Liver (tissue), 9 donors: ENCODE data around the gene SERP2. TPM values are rescaled to one million over a fixed set of nuclear protein-coding genes. Genes with fewer than 3 reads are reported as not detected.

ENCODE experiments used
- DNase-seq: peaks from one replicate; pipeline ENCODE4 v3.0.0-alpha.2; 2017; ENCODE audit warnings: low spot score
- H3K27ac ChIP-seq, 2 donors: one replicate each; pipeline ENCODE4 v1.7.0; 2013; ENCODE audit warnings: inconsistent platforms in 2 of 2, low read length in 2 of 2, control low read depth in 1 of 2, low read depth in 1 of 2, mild to moderate bottlenecking in 1 of 2
- H3K27me3 ChIP-seq, 4 donors: one replicate each; pipeline versions ENCODE4 v1.6.1 to v1.7.0; 2013; ENCODE audit warnings: low read length in 3 of 4, inconsistent platforms in 1 of 4, mild to moderate bottlenecking in 1 of 4, moderate library complexity in 1 of 4; ENCODE audit not compliant: control insufficient read depth in 4 of 4, insufficient read depth in 4 of 4
- H3K36me3 ChIP-seq, 4 donors: one replicate each; pipeline versions ENCODE4 v1.6.1 to v1.7.0; 2013; ENCODE audit warnings: low read length in 3 of 4, mild to moderate bottlenecking in 3 of 4, low read depth in 1 of 4, moderate library complexity in 1 of 4; ENCODE audit not compliant: control insufficient read depth in 4 of 4, insufficient read depth in 3 of 4
- H3K4me1 ChIP-seq, 4 donors: one replicate each; pipeline versions ENCODE4 v1.6.1 to v1.7.0; 2013; ENCODE audit warnings: low read length in 3 of 4, mild to moderate bottlenecking in 3 of 4, moderate library complexity in 1 of 4; ENCODE audit not compliant: control insufficient read depth in 4 of 4, insufficient read depth in 4 of 4
- H3K4me3 ChIP-seq, 3 donors: one replicate each; pipeline versions ENCODE4 v1.6.1 to v1.7.0; 2013; ENCODE audit warnings: low read length in 3 of 3, control low read depth in 1 of 3, low read depth in 1 of 3, mild to moderate bottlenecking in 1 of 3
- H3K9ac ChIP-seq, 2 donors: one replicate each; pipeline ENCODE4 v1.7.0; 2013; ENCODE audit warnings: low read length in 2 of 2, mild to moderate bottlenecking in 2 of 2, moderate library complexity in 2 of 2, control low read depth in 1 of 2, low read depth in 1 of 2
- H3K9me3 ChIP-seq, 4 donors: one replicate each; pipeline versions ENCODE4 v1.6.1 to v1.7.0; 2013; ENCODE audit warnings: low read length in 3 of 4; ENCODE audit not compliant: control insufficient read depth in 4 of 4
- ATF3 ChIP-seq: IDR thresholded peaks from 2 replicates; pipeline ENCODE4 v1.6.1; 2016; ENCODE audit warnings: antibody characterized with exemption
- EGR1 ChIP-seq, 2 donors: IDR thresholded peaks; 2 replicates each; pipeline ENCODE4 v1.6.1; 2016 to 2018; ENCODE audit warnings: antibody characterized with exemption in 2 of 2, low read depth in 2 of 2
- FOXA1 ChIP-seq: IDR thresholded peaks from 2 replicates; pipeline ENCODE4 v1.6.1; 2016; ENCODE audit warnings: antibody characterized with exemption
- GABPA ChIP-seq, 2 donors: IDR thresholded peaks in 1 of 2; conservative IDR thresholded peaks in 1 of 2; 2 replicates each; pipeline ENCODE4 v1.6.1; 2016; ENCODE audit warnings: antibody characterized with exemption in 2 of 2, mild to moderate bottlenecking in 1 of 2, moderate library complexity in 1 of 2
- HNF4A ChIP-seq, 2 donors: conservative IDR thresholded peaks; 2 replicates each; pipeline ENCODE4 v1.6.1; 2016; ENCODE audit warnings: antibody characterized with exemption in 2 of 2, mild to moderate bottlenecking in 2 of 2
- HNF4G ChIP-seq: IDR thresholded peaks from 2 replicates; pipeline ENCODE4 v1.6.1; 2016; ENCODE audit warnings: antibody characterized with exemption
- RAD21 ChIP-seq, 2 donors: IDR thresholded peaks; 2 replicates each; pipeline ENCODE4 v1.6.1; 2016; ENCODE audit warnings: antibody characterized with exemption in 2 of 2, mild to moderate bottlenecking in 2 of 2
- REST ChIP-seq: IDR thresholded peaks from 2 replicates; pipeline ENCODE4 v1.6.1; 2016; ENCODE audit warnings: antibody characterized with exemption, mild to moderate bottlenecking
- RXRA ChIP-seq, 2 donors: IDR thresholded peaks; 2 replicates each; pipeline ENCODE4 v1.6.1; 2017 to 2018; ENCODE audit warnings: antibody characterized with exemption in 2 of 2, mild to moderate bottlenecking in 1 of 2
- SP1 ChIP-seq: IDR thresholded peaks from 2 replicates; pipeline ENCODE4 v1.6.1; 2018; ENCODE audit warnings: antibody characterized with exemption, mild to moderate bottlenecking
- YY1 ChIP-seq: IDR thresholded peaks from 2 replicates; pipeline ENCODE4 v1.6.1; 2016; ENCODE audit warnings: antibody characterized with exemption, mild to moderate bottlenecking
- ZBTB33 ChIP-seq: IDR thresholded peaks from 2 replicates; pipeline ENCODE4 v1.6.1; 2016; ENCODE audit warnings: antibody characterized with exemption
- WGBS: extraction: QIAGEN DNeasy Blood & Tissue Kit; methylation state at CpG from one replicate; pipeline ENCODE4 v1.1.7; 2013; 5-methylcytosine and 5-hydroxymethylcytosine counted together
- polyA plus RNA-seq, 2 donors: library from polyadenylated mRNA; stranded (reverse) in 1 of 2; unstranded in 1 of 2; fragments of 200-250 nt in 1 of 2; fragments of >200 nt in 1 of 2; fragmentation: Nextera tagmentation in 1 of 2; extraction: Ambion mirVana in 1 of 2; gene quantifications; one replicate each; pipeline versions ENCODE4 v1.2.1 to v1.2.3, GENCODE V29; 2013 to 2015
- total RNA-seq, 2 donors: library from RNA; depleted of rRNA; stranded (reverse); fragments of >200 nt; gene quantifications; one replicate each; pipeline ENCODE4 v1.2.3, GENCODE V29; 2014
- donor health status: healthy.
- donor health status: healthy.
- donor health status: healthy.
- donor health status: healthy.
- donor health status: healthy.

Gene SERP2
- total and polyA plus RNA-seq, 4 donors: 2.0 to 4.6 (median 3.6) TPM

- H3K27me3 ChIP-seq: no peaks in the 10 kb centered on the region
- H3K4me1 ChIP-seq: no peaks in the 10 kb centered on the region
- TF ChIP-seq SP1 (no peak), RXRA (IDR thresholded peaks at IDR 0.05) (no peak), HNF4A (conservative IDR thresholded peaks at IDR 0.05) (no peak), GABPA (IDR thresholded peaks at IDR 0.05 in 1 of 2, conservative IDR thresholded peaks at IDR 0.05 in 1 of 2) (no peak), FOXA1 (no peak), RAD21 (IDR thresholded peaks at IDR 0.05) (no peak), EGR1 (IDR thresholded peaks at IDR 0.05; ENCODE audit: low read depth in 2 of 2) (no peak), YY1 (no peak), HNF4G (no peak), ATF3 (no peak)
- DNase-seq: no peak
- 84% methylated on average over 15 of the region's 15 CpGs for WGBS
- H3K27ac ChIP-seq: no peak overlapping the region
- no peak overlapping the region for H3K9ac ChIP-seq
- no peaks in the 10 kb centered on the region for H3K9me3 ChIP-seq
- H3K4me3 ChIP-seq: no peak overlapping the region
- H3K36me3 ChIP-seq: no peaks in the 10 kb centered on the region
These were observed 49.4 kb downstream of the SERP2 start for GRCh38 chr13:44422755-44423643.

- Histone ChIP-seq H3K4me1 (no peaks in the 10 kb centered on the region), H3K9ac (no peak overlapping the region), H3K27me3 (no peaks in the 10 kb centered on the region), H3K36me3 (no peaks in the 10 kb centered on the region), H3K9me3 (no peaks in the 10 kb centered on the region), H3K4me3 (no peak overlapping the region), H3K27ac (no peak overlapping the region)
- DNase-seq: no peak
- TF ChIP-seq RAD21 (IDR thresholded peaks at IDR 0.05) (no peak), SP1 (no peak), ZBTB33 (no peak), FOXA1 (no peak)
- 95% methylated on average over 5 of the region's 5 CpGs for WGBS
These were observed 50.2 kb downstream of the SERP2 start for GRCh38 chr13:44423824-44424223.

- Histone ChIP-seq H3K27me3 (no peaks in the 10 kb centered on the region), H3K9me3 (no peaks in the 10 kb centered on the region), H3K27ac (no peak overlapping the region), H3K36me3 (no peaks in the 10 kb centered on the region), H3K4me3 (no peak overlapping the region), H3K4me1 (no peaks in the 10 kb centered on the region), H3K9ac (no peak overlapping the region)
- no peak for TF ChIP-seq REST
- no peak for TF ChIP-seq YY1
- TF ChIP-seq RXRA (IDR thresholded peaks at IDR 0.05): no peak
- no peak for DNase-seq
- WGBS: 77% methylated on average over 9 of the region's 9 CpGs
These were observed 51.6 kb downstream of the SERP2 start for GRCh38 chr13:44425041-44425814.
